Neuron (in vitro differentiated cells): ENCODE data around the gene ZNF112.
"Not testable (repeated sequence)": the region's sequence is repeated elsewhere in the genome, so short reads cannot be mapped to it uniquely, and the experiment has no call there.

Source experiments
- H2AFZ ChIP-seq: one replicate; pipeline ENCODE4 v1.6.1; 2013; ENCODE audit warnings: low read depth, mild to moderate bottlenecking, inconsistent platforms, low read length, moderate library complexity
- H3K27me3 ChIP-seq: one replicate; pipeline ENCODE4 v1.6.1; 2013; ENCODE audit warnings: low read length; ENCODE audit not compliant: insufficient read depth
- H3K36me3 ChIP-seq: one replicate; pipeline ENCODE4 v1.6.1; 2013; ENCODE audit warnings: low read length; ENCODE audit not compliant: insufficient read depth
- H3K4me1 ChIP-seq: one replicate; pipeline ENCODE4 v1.6.1; 2013; ENCODE audit warnings: low read length; ENCODE audit not compliant: insufficient read depth
- H3K4me3 ChIP-seq: 2 replicates; pipeline ENCODE4 v1.5.1; 2013; ENCODE audit warnings: mild to moderate bottlenecking, low read length, moderate library complexity
- H3K9me3 ChIP-seq: one replicate; pipeline ENCODE4 v1.6.1; 2013; ENCODE audit warnings: low read length

The ZNF112 gene

DNA sequence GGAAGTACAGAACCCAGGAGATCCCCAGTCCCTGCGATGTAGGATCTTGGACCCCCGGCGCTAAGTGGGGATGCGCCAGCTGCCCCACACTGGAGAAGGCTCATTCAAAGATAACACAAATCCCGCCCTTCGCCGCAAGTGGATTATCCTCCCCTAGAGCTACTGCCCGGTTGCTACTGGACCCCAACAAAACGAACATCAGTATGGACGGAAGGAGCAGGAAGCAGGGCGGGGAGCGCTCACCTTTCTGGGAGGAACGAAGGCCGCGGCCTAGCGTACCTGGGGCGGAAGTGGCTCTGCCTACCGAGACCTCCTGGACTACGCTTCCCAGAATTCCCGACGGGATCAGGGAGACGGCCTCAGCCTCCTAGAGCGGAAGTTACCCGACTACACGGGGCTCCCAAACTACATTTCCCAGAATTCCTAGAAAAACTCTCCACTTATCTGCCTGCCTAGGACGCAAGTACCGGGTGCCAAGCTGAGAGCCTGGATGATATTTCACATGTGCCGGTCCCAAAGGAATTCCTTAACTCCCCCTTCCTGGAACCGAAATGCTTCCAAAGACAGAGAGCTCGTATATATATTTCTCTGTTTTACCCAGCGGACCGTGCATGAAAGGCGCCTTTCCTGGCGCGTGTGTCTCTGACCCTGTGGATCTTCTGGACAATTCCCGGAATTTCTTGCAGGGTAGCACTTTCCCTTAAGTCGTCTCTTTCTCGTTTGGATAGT lies at the start of gene ZNF112:
Gene ZNF112, minus strand, starts transcription at position 298 of the 729 bp plus-strand sequence. CDS start 16,141 bp downstream, outside the sequence.
- Histone ChIP-seq H3K9me3 (peaks cover 4% of the 10 kb centered on the region), H3K27me3 (no peaks in the 10 kb centered on the region), H3K36me3 (peaks cover 3% of the 10 kb centered on the region), H2AFZ (peak within 1 kb of the TSS; percentile 95), H3K4me1 (peaks cover 7% of the 10 kb centered on the region), H3K4me3 (peak within 1 kb of the TSS; percentile 86)

GRCh38 chr19:44401139-44402115 lies 44.9 kb upstream of the ZNF112 start, which contains the start of gene ZNF285:
ZNF285 (minus strand) TSS chr19:44401608; CDS start chr19:44397213, 4,395 bp downstream.
- H3K36me3 ChIP-seq = no peaks in the 10 kb centered on the region
- no peaks in the 10 kb centered on the region for H3K27me3 ChIP-seq
- peak within 1 kb of the TSS; percentile 93 for H2AFZ ChIP-seq
- H3K4me1 ChIP-seq = peaks cover 5% of the 10 kb centered on the region
- H3K4me3 ChIP-seq = peak within 1 kb of the TSS; percentile 56
- H3K9me3 ChIP-seq = peaks cover 2% of the 10 kb centered on the region

DNA sequence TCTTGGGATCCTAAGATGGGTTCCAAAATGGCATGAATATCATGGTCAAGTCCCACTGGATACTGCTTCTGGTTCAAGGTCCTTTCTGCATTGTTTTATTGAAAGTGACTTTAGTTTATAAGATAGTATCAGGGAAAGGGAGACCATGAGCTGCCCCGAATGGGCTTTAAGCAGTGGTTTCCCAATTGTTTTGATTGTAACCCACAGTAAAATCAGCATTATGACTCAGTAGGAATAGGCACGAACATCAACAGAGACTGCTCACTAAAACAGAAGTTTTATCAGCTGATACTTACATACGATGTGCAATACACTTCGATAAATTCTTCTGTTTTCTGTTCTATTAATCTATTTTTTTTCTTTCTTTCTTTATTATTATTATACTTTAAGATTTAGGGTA lies 32.8 kb upstream of the ZNF112 start:
- not testable (repeated sequence) for H3K4me3 ChIP-seq, H3K4me1 ChIP-seq, H3K27me3 ChIP-seq, H2AFZ ChIP-seq, H3K9me3 ChIP-seq
- H3K36me3 ChIP-seq = peaks cover 30% of the 10 kb centered on the region

DNA sequence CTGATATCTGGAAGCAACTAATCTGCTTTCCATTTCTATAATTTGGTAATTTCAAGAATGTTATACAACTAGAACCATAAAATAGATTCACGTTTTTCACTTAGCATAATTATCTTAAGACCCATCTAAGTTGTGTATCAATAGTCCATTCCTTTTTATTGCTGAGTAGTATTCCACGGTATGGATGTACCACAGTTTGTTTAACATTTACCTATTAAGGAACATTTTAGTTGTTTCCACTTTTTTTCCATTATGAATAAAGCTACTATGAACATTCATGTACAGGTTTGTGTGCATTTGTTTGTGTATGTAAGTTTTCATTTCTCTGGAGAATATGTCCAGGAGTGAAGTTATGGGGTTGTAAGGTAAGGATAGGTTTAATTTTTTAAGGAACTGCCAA lies 18.3 kb upstream of the ZNF112 start:
- H3K4me1 ChIP-seq = no peaks in the 10 kb centered on the region
- no peaks in the 10 kb centered on the region for H3K9me3 ChIP-seq
- H2AFZ ChIP-seq = no peak overlapping the region
- no peaks in the 10 kb centered on the region for H3K27me3 ChIP-seq
- no peak overlapping the region for H3K4me3 ChIP-seq
- no peaks in the 10 kb centered on the region for H3K36me3 ChIP-seq

- no peak overlapping the region for H3K4me3 ChIP-seq
- H3K9me3 ChIP-seq = no peaks in the 10 kb centered on the region
- no peak overlapping the region for H2AFZ ChIP-seq
- H3K4me1 ChIP-seq = no peaks in the 10 kb centered on the region
- H3K36me3 ChIP-seq = no peaks in the 10 kb centered on the region
- H3K27me3 ChIP-seq = peaks cover 2% of the 10 kb centered on the region
Measured at GRCh38 chr19:44371815-44372480, 15.5 kb upstream of the ZNF112 start.

DNA sequence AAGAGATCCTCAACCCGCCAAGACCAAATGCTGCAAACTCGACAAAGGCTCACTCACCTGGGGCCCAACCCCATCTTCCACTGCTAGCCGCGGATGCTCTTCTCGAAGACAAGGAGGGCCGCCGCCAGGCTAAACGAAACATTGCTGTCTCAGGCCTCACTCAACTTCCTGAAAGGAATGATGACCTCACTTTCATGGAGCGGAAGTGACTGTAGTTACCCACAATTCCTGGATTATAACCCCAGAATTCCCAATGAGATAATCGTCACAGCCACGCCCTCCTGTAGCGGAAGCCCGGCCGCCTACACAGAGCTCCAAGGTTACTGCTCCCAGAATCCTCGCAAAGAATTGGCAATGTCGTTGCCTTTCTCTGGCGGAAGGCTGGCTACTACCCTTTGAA lies 10.5 kb upstream of the ZNF112 start:
- Histone ChIP-seq H3K27me3 (peaks cover 2% of the 10 kb centered on the region), H3K9me3 (no peaks in the 10 kb centered on the region), H3K4me3 (no peak overlapping the region), H2AFZ (no peak overlapping the region), H3K4me1 (no peaks in the 10 kb centered on the region), H3K36me3 (no peaks in the 10 kb centered on the region)

DNA sequence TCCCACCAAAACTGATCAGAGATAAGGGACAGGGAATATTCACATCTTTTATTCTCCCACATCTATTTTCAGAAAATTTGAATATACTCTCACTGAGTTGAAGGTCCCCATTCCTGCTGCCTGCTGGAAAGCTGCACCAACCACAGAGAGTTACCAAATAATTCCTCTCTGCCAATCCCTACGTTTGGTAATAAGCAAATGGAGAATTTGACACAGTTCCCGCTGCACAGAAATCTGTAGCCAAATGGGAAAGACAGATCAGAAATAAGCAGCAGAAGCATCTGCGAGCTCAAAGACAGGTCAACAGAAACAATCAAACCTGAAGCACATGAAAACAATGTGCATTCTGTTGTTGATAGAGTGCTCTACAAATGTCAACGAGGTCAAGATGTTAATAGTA lies 9.9 kb downstream of the ZNF112 start:
- Histone ChIP-seq H3K4me1 (peaks cover 20% of the 10 kb centered on the region), H2AFZ (no peak overlapping the region), H3K9me3 (peaks cover 25% of the 10 kb centered on the region), H3K27me3 (no peaks in the 10 kb centered on the region), H3K4me3 (no peak overlapping the region), H3K36me3 (peaks cover 6% of the 10 kb centered on the region)

- H3K9me3 ChIP-seq = peaks cover 24% of the 10 kb centered on the region
- peaks cover 10% of the 10 kb centered on the region for H3K36me3 ChIP-seq
- no peak overlapping the region for H2AFZ ChIP-seq
- no peaks in the 10 kb centered on the region for H3K27me3 ChIP-seq
- H3K4me3 ChIP-seq = no peak overlapping the region
- H3K4me1 ChIP-seq = peaks cover 20% of the 10 kb centered on the region
Measured at GRCh38 chr19:44345959-44346358, 10.5 kb downstream of the ZNF112 start.

- Histone ChIP-seq H3K4me1 (peaks cover 20% of the 10 kb centered on the region), H3K9me3 (peaks cover 26% of the 10 kb centered on the region), H3K36me3 (peaks cover 28% of the 10 kb centered on the region), H3K27me3 (no peaks in the 10 kb centered on the region), H2AFZ (no peak overlapping the region), H3K4me3 (no peak overlapping the region)
Measured at GRCh38 chr19:44344255-44344654, 12.2 kb downstream of the ZNF112 start.

GRCh38 chr19:44341794-44342193 lies 14.7 kb downstream of the ZNF112 start:
- Histone ChIP-seq H3K27me3 (no peaks in the 10 kb centered on the region), H3K36me3 (peaks cover 46% of the 10 kb centered on the region), H3K9me3 (peaks cover 32% of the 10 kb centered on the region), H3K4me1 (peaks cover 20% of the 10 kb centered on the region), H3K4me3 (no peak overlapping the region), H2AFZ (no peak overlapping the region)

GRCh38 chr19:44334639-44335038 lies 21.8 kb downstream of the ZNF112 start:
- H3K27me3 ChIP-seq, H2AFZ ChIP-seq, H3K4me3 ChIP-seq, H3K4me1 ChIP-seq: not testable (repeated sequence)
- Histone ChIP-seq H3K9me3 (peaks cover 74% of the 10 kb centered on the region), H3K36me3 (peaks cover 88% of the 10 kb centered on the region)

GRCh38 chr19:44332145-44332544 lies 24.3 kb downstream of the ZNF112 start:
- H3K27me3 ChIP-seq = no peaks in the 10 kb centered on the region
- H3K9me3 ChIP-seq = peaks cover 81% of the 10 kb centered on the region
- H2AFZ ChIP-seq = no peak overlapping the region
- H3K36me3 ChIP-seq = peaks cover 91% of the 10 kb centered on the region
- H3K4me1 ChIP-seq = no peaks in the 10 kb centered on the region
- H3K4me3 ChIP-seq = no peak overlapping the region

DNA sequence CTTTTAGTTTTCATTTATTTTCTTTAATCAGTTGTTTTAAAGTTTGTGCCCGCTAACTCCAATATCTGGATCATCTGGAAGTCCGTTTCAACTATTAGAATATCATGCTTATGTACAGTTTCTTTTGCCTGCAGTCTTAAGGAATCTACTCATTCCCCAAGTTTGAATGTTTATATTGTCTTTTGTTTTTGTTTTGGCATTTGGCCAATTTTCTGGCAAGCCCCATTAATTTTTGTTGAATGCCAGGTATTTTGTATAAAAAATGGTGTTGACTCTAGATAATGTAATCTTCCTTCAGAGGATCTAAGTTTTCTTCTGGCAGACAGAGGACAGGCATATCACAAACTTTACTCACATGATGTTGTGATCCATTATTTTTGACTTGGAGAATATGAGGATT lies 40.6 kb downstream of the ZNF112 start:
- Histone ChIP-seq H3K9me3 (no peaks in the 10 kb centered on the region), H3K36me3 (no peaks in the 10 kb centered on the region), H3K4me1 (no peaks in the 10 kb centered on the region), H2AFZ (no peak overlapping the region), H3K27me3 (no peaks in the 10 kb centered on the region), H3K4me3 (no peak overlapping the region)
